ENCODE measurements around the gene MFSD11.
A peak's percentile ranks its signal among the peaks of the same experiment; 100 is the strongest.
"Not testable (repeated sequence)": the region's sequence is repeated elsewhere in the genome, so short reads cannot be mapped to it uniquely, and the experiment has no call there.

Gene MFSD11

DNA sequence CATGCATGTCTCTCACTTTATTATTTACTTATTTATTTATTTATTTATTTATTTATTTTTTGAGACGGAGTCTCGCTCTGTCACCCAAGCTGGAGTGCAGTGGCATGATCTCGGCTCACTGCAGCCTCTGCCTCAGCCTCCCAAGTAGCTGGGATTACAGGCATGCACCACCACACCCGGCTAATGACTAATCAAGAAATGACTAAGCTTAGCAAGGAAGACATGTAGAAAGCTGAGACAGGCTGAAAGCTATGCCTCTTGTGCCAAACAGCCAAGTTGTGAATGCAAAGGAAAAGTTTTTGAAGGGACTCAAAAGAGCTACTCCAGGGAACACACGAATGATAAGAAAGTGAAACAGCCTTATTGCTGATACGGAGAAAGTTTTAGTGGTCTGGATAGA, 7.9 kb downstream of the MFSD11 start:
- not testable (repeated sequence) for DNase-seq (ENCODE audit: low read depth in 2 of 2, low spot score in 1 of 2)

DNA sequence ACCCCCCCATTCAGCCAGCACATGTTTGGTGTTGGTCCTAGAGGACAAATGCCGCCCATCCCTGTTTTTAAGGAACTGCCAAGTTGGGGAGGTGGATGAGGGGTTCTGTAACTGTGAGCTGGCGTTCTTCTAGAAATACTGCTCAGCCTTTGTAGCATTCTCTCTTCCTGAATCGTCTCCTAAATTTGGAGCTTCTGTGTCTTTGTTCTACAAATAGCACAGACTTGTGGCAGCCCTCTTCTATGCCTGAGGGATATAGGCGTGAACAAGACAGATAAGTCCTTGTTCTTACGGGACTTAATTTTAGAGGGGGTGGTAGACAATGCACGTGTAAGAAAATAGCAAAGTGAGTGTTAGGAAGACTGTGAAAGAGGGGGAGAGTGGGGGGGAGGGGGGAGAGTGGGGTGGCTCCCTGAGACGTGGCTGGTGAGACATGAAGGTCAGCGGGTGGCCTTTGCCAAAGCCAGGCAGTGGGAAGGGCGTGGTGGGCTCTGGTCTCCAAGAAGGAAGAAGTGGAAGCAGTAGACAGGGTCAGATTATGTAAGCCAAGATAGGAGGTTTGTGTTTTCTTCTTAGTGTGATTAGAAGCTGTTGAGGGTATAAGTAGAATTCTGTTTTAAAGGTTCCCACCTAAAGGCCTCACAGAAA, 9.9 kb downstream of the MFSD11 start:
- no peak for DNase-seq (ENCODE audit: low read depth in 2 of 2, low spot score in 1 of 2)

DNA sequence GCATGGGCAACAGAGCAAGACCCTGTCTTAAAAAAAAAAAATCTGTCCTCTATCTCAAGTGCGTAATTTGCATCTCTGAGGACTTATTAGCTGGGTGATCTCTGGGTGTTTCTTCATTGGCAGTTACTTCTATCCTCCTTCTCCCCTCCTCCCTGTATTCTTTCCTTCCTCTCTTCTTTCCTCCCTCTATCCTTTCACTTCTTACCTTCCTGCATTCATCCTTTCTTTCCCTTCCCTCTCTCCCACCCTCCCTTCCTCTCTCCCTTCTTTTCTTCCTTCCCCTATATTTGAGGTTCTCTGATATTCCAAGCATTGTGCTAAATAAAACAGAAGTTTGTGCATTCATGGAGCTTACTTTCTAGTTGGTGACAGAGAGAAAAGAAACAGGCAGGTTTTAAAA, 10.7 kb downstream of the MFSD11 start:
- no peak for DNase-seq (ENCODE audit: low read depth in 2 of 2, low spot score in 1 of 2)

DNA sequence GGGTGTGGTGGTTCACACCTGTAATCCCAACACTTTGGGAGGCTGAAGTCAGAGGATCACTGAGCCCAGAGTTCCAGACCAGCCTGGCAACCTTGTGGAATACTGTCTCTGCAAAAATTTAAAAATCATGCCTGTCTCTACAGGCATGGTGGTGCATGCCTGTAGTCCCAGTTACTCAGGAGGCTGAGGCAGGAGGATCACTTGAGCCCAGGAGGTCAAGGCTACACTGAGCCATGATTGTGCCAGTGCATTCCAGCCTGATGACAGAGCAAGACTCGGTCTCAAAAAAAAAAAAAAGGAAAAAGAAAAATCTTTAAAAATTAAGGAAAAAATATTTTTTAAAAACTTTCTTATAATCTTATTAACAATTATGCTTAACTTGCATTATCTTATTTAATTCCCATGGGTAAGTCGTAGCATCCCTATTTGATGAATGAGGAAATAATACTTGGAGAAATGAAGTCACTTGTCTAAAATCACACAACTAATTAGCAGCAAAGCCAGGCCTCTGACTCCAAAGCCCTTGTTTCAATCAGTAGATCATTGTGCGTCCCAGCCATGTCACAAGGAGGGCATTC, 13.6 kb downstream of the MFSD11 start:
- no peak for DNase-seq (ENCODE audit: low read depth in 2 of 2, low spot score in 1 of 2)

DNA sequence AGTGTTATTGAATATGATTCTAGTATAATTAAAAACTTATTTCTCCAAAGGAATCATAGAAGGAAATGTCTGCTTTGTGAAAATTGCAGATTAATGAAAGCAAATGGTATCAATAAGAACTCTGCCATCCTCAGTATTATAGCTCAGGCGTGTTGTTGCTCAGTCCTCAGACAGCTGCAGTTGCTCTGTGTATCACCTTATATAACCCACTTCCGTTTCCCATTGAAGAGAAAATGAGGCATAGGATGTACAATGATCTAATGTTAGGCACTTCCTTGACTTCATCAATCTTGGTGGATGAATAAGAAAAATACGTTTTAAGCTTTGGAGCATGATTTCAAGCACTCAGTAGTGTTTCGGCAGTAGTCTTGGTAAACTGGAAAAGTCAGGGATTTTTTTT, 14.1 kb downstream of the MFSD11 start:
- DNase-seq (ENCODE audit: low read depth in 2 of 2, low spot score in 1 of 2), result no peak

DNA sequence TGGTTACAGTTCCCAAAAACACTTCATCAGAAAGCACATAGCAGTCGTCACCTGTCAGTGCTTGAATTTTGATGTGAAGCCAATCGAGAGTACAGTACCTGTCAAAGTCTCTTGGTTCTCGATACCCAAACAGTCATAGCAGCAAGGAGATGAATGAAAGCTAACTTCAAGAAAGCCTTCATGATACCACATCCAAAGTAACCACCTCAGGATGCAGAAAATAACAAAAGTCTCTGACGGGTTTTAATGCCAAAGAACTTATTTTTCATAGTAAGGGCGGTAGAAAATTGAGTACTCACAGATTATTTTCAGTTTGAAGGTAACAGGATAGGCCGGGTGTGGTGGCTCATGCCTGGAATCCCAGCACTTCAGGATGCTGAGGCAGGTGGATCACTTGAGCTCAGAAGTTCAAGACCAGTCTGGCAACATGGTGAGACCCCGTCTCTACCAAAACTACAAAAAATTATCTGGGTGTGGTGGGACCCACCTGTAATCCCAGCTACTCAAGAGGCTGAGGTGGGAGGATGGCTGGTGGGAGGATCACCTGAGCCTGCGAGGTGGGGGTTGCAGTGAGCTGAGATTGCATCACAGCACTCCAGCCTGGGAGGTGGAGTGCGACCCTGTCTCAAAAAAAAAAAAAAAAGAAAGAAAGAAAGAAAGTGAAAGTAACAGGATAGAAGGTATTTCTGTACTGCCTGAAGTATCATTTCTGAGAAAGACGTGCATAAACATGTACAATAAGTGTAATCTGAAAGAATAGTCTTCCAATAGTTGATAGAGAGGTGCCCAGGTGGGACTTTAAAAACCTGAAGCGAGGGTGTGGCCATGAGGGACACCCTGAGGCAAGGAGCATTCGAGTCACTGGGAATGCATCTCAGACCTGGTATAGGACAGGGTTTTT, 15.4 kb downstream of the MFSD11 start:
- no peak for DNase-seq (ENCODE audit: low read depth in 2 of 2, low spot score in 1 of 2)

DNA sequence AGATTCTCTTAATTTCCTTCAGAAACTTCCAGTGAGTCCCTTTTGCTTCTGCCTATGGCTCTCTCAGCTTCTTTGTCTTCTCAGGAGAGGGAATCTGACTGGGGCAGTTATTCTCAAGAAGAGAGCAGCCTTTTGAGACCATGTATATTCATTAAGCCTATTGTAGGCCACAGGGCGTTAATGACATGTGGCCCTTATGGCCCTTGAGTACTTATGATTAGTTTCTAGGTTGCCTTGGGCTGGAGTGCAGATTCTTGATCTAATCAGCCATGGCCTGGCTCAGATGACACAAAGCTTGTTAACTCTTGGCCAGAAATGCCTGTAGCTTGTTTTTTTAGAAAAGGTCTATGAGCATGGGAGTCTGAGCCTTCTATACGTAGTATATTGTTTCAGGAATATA, 17.4 kb downstream of the MFSD11 start:
- DNase-seq (ENCODE audit: low read depth in 2 of 2, low spot score in 1 of 2), result no peak

DNA sequence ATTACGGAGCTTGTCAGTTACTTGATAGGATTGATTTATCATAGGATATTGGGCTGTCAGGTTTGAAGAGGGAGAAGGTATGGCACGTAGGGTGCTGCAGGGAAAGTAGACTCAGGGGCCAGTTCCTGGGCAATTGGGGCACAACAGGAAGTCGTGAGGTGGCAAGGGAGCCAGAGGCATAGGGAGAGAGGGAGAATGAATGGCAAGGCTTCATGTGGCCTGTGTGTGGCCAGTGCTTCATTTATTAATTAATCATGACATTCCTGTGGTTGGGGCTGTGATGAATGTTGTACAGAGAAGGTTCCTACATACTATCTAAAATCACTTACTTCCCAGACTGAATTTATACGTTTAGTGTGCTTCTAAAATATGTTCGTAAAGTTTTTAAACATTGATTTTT, 19.3 kb downstream of the MFSD11 start:
- no peak for DNase-seq (ENCODE audit: low read depth in 2 of 2, low spot score in 1 of 2)

DNA sequence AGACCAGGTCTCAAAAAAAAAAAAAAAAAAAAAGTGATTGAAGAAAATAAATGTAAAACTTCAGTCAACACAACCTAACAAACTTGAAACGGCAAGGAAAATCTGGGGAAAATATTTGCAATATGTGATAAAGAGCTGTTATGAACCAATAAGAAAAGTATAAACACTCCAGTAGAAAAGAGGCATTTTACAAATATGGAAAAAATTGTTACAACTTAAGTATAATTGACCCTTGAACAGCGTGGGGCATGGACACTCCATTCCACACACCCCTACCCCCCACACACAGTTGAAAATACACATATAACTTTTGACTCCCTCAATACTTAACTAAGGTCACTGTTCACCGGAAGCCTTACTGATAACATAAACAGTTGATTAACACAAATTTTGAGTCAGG, 20.7 kb downstream of the MFSD11 start:
- DNase-seq (ENCODE audit: low read depth in 2 of 2, low spot score in 1 of 2), result no peak

DNA sequence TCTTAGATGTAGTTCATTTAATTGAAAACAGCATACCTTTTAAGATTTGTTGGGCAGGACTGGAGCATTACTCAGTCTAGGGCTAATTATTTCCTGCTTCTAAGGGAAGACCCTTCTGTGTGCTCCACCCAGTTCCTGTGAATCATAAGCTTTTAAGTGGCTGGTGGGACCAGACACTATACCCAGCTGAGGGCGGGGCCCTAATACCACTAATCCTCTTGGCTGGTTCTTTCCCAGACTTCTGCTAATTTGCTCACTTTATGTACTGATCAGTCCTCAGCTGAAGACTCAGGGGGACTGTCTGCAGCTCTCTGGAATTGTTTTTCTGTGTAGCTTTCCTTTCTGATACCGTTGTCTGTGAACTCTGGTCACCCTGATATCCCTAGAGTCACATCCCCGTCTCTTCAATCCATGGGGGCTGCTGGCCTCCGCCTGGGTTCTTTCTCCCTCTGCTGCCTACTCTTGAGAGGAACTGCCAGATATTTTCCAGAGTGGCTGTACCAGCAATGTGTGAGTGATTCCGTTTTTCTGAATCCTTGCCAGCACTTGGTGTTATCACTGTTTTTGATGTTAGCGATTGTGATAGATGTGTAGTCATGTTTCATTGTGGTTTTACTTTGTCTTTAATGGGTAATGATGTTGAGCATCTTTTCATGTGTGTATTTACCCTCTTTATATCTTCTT, 35.1 kb downstream of the MFSD11 start:
- peak; percentile 16 to 37 for DNase-seq (ENCODE audit: low read depth in 2 of 2, low spot score in 1 of 2)

DNA sequence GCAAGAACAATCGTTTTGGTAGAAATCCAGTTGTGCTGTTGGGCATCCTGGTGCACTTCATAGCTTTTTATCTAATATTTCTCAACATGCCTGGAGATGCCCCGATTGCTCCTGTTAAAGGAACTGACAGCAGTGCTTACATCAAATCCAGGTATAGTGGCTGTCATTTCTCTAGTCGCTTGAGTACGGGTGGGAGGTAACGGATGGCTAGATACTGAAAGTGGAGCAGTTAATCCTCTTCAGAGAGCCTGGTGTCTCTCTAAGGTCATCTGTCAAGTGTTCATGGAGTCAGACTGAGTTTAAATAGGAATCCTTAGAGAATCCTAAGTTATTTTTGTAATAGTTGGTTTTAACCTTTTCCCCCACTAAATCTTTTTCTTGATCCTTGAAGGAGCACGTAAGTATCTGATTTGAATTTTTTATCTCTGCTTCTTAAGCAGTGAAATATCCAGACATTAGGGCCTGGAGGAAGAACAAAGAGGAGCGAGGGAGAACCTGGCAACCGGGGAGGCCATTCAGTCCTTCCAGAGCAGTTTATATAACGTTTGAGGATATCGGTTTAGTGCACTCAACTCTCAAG, 37.2 kb downstream of the MFSD11 start:
- DNase-seq (ENCODE audit: low read depth in 2 of 2, low spot score in 1 of 2), result no peak

DNA sequence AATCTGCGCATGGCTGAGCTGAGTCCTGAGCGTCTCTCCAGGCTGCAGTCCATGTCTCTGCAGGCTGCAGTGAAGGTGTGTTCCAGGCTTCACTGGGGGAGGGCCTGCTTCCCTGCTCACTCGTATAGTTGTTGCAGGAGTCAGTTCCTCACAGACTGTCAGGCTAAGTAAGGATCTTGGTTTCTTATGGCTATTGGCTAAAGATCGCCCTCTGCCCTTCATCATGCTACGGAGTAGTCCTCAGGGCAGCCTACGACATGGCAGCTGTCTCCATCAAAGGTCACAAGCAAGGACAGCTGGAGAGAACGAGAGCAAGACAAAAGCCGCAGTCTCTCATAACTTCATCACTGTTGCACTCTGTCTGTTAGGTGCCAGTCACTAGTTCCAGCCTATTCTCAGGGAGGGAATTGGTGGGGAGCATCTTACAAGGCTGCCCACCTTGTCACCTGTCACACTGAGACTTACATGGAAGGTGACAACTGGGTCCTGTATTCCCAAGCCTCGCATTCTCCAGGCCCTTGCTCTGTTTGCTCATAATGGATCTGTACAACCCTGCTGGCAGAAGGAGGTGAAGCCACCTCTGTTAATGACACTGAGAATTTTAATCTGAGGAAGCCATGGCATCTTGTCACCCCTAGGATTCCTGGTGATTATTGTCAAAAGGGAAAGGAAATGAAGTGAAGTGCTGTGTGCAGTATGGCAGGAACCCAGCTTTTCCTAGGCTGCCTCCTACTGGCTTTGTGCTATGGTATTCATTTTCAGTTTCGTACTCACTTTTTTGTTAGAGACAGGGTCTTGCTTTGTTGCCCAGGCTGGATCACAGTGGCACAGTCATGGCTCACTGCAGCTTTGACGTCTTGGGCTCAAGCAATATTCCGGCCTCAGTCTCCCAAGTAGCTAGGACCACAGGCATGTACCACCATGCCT, 43.4 kb downstream of the MFSD11 start:
- no peak for DNase-seq (ENCODE audit: low read depth in 2 of 2, low spot score in 1 of 2)

DNA sequence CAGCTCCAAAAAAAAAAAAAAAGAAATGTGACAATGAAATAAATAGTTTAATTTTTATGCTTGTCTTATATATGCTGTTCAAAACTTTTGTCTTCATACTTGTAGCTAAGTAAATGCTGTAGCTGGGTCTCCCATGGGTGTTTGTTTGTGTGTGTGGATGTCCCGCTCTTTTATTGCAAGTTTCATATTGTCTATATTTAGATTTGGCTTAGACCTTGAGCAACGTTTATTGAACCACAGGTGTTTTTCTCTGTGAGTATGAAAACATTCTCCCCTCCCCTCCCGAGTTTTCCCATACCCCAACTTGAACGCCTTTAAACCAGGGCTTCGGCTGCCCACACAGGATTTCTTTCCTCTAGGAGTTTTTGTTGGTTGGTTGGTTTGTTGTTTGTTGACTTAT, 45.2 kb downstream of the MFSD11 start:
- DNase-seq (ENCODE audit: low read depth in 2 of 2, low spot score in 1 of 2), result no peak

DNA sequence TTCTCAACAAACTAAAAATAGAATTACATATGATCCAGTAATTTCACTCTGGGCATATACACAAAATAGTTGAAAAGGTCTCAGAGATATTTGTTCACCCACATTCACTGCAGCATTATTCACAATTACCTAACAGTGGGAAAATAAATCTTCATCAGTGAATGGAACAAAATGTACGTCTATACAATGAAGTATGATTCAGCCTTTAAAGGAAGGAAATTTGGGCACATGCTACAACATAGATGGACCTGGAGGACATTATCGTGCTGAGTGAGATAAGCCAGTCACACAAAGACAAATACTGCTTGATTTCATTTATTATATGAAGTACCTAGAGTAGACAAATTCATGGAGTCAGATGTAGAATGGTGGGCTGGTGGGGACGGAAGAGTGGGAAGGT, 47.0 kb downstream of the MFSD11 start:
- DNase-seq (ENCODE audit: low read depth in 2 of 2, low spot score in 1 of 2), result no peak

DNA sequence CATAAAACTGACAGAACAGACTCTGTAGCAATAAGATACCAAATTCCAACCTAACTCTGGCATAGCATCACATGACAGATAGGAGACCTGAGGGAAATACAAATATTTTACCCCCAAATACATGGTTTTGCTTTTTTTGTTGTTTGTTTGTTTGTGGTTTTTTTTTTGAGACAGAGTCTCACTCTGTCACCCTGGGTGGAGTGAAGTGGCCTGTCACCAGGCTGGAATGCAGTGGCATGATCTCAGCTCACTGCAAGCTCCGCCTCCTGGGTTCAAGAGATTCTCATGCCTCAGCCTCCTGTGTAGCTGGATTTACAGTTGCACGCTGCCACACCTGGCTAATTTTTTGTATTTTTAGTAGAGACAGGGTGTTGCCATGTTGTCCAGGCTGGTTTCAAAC, 49.9 kb downstream of the MFSD11 start:
- DNase-seq (ENCODE audit: low read depth in 2 of 2, low spot score in 1 of 2), result not testable (repeated sequence)

DNA sequence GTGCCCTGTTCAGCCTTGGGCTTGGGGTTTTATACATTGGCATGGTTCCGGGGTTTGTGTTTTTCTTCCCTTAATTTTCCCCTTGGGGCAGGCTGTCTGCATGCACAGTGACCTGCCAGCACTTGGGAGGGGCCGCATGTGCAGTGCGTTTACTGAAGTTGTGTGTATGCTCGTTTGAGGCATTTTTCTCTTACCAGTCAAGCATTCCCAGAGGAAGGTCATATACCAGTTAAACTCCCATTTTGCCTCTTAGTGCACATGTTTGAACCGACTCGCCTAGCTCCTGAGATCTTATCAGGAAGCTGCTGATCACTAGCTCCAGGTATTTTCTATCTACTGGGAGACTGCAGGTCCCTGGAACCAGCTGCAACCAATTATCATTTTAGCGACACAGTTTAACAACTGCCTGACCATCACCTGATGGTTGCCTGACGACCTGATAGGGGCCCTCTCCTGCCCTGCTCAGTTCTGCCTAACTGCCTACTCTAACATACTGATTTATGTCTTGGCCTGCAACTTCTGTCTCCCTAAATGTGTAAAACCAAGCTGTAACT, 51.4 kb downstream of the MFSD11 start:
- DNase-seq (ENCODE audit: low read depth in 2 of 2, low spot score in 1 of 2), result no peak

DNA sequence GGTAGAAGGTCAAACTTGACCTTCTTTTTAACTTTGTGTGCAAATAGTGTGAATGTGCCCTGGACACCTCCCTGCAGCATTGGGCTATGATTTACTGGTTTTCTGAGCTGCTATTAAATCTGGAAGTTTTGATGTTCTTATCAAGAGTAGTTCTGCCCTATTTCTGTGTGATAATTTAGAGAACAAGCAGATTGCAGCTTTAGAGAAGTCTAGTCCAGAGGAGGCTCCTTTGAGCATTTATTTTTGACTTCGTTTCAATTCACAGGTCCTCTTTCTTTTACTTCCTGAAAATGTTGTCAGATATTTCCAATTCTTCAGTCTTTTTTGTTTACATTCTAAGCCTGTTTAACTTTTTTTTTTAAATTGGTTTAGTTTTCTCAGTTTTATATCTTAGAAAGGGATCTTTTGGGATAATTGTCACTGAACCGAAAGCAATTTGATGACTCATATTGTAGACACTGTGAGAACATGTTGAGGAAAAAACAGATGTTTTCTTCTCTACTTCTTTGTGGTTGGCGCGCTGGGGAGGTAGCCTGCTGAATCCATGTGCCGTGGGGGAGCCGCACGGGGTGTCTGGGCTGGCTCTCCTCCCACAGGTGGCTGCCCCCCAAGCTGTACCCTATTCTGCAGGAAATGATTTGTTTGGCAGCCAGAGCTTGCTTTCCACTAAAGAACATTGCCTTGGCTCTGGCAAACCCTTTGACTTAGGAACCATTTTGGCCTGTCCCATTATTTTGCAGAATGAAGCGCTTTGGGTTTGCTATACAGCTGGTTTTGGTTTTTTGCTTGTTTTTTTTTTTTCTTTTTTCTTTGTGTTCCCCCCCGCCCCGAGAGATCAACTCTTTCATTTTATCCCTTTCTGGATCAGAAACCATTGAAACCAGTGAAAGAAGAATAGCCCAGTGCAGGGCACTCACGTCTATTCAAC, 53.4 kb downstream of the MFSD11 start:
- peak in 1 of 2 donors; percentile 4 for DNase-seq (ENCODE audit: low read depth in 2 of 2, low spot score in 1 of 2)

DNA sequence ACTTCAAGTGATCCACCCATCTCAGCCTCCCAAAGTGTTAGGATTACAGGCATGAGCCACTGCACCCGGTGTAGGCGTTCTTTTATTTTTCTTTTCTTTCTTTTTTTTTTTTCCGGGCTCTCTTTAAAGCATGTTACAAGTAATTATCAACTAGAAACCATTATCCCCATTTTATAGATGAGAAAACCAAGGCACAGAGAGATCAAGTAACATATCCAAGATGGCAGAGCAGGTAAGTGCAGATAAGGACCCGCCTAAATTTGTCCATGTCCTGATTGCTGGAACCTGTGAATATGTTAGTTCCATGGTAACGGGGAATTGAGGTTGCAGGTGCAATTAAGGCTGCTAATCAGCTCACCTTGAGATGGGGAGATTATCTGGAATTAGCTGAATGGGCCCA, 54.4 kb downstream of the MFSD11 start:
- DNase-seq (ENCODE audit: low read depth in 2 of 2, low spot score in 1 of 2), result no peak

DNA sequence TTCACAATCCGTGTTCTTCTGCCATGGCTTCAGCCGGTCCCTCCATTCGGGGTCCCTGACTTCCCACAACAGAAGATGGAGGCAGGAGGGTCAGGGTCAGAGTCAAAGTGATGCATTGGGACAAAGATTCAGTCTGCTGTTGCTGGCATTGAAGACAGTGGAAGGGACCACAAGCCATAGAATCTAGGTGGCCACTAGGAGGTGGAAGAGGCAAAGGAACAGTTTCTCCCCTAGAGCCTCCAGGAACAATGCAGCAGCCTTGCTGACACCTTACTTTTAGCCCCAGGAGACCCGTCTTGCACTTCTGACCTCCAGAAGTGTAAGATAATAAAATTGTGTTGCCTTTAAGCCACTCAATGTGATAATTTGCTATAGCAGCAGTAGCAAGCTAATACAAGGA, 55.9 kb downstream of the MFSD11 start:
- DNase-seq (ENCODE audit: low read depth in 2 of 2, low spot score in 1 of 2), result no peak
